HCT116 (cell line): Measurements from ENCODE around the gene CHMP2A.

Source experiments
- CEBPB ChIP-seq: IDR thresholded peaks from 2 replicates; pipeline ENCODE4 v1.6.1; 2012; ENCODE audit warnings: low read depth
- ELF1 ChIP-seq: IDR thresholded peaks from 2 replicates; pipeline ENCODE4 v1.6.1; 2012; ENCODE audit warnings: low read depth, borderline replicate concordance
- EZH2 ChIP-seq: fragments of 200-600 bp; sonication (generic); IDR thresholded peaks from 2 replicates; pipeline ENCODE4 v1.6.1; 2017; ENCODE audit warnings: antibody characterized with exemption, mixed run types
- EZH2phosphoT487 ChIP-seq: fragments of 200-600 bp; IDR thresholded peaks from 2 replicates; pipeline ENCODE4 v1.6.1; 2018; ENCODE audit warnings: antibody characterized with exemption, borderline replicate concordance
- POLR2A ChIP-seq: IDR thresholded peaks from 2 replicates; pipeline ENCODE4 v1.7.0; 2011; ENCODE audit warnings: borderline replicate concordance; ENCODE audit not compliant: insufficient read depth, insufficient read length; ENCODE audit errors: extremely low read depth
- POLR2AphosphoS5 ChIP-seq: IDR thresholded peaks from 2 replicates; pipeline ENCODE4 v1.6.1; 2011; ENCODE audit warnings: mild to moderate bottlenecking, low read depth, low read length, moderate library complexity
- RAD21 ChIP-seq: IDR thresholded peaks from 2 replicates; pipeline ENCODE4 v1.6.1; 2012; ENCODE audit warnings: low read depth, mild to moderate bottlenecking
- SIN3A ChIP-seq: IDR thresholded peaks from 2 replicates; pipeline ENCODE4 v1.6.1; 2012; ENCODE audit warnings: low read depth
- SP1 ChIP-seq: IDR thresholded peaks from 2 replicates; pipeline ENCODE4 v1.6.1; 2012; ENCODE audit warnings: low read depth
- YY1 ChIP-seq: IDR thresholded peaks from 2 replicates; pipeline ENCODE4 v1.6.1; 2011; ENCODE audit warnings: low read length, low read depth, moderate library complexity, mild to moderate bottlenecking; ENCODE audit not compliant: insufficient replicate concordance; ENCODE audit errors: extremely low read depth
- TF ChIP-seq, protein P1 (sequence below), 3 experiments: fragments of 200-600 bp in 1 of 3; sonication (generic) in 1 of 3; IDR thresholded peaks in 2 of 3; conservative IDR thresholded peaks in 1 of 3; 2 replicates each; pipeline ENCODE4 v1.5.1; 2012 to 2017; ENCODE audit warnings: low read depth in 2 of 3, low read length in 2 of 3, antibody characterized with exemption in 1 of 3, borderline replicate concordance in 1 of 3, control low read depth in 1 of 3, mild to moderate bottlenecking in 1 of 3, mixed read lengths in 1 of 3, mixed run types in 1 of 3, moderate library complexity in 1 of 3; ENCODE audit not compliant: insufficient read depth in 1 of 3
- TF ChIP-seq, protein P2 (sequence below): IDR thresholded peaks from 2 replicates; pipeline ENCODE4 v1.6.1; 2012
- TF ChIP-seq, protein P3 (sequence below): IDR thresholded peaks from 2 replicates; pipeline ENCODE4 v1.6.1; 2012; ENCODE audit warnings: low read depth
- TF ChIP-seq, protein P4 (sequence below): IDR thresholded peaks from 2 replicates; pipeline ENCODE4 v1.6.1; 2012

DNA sequence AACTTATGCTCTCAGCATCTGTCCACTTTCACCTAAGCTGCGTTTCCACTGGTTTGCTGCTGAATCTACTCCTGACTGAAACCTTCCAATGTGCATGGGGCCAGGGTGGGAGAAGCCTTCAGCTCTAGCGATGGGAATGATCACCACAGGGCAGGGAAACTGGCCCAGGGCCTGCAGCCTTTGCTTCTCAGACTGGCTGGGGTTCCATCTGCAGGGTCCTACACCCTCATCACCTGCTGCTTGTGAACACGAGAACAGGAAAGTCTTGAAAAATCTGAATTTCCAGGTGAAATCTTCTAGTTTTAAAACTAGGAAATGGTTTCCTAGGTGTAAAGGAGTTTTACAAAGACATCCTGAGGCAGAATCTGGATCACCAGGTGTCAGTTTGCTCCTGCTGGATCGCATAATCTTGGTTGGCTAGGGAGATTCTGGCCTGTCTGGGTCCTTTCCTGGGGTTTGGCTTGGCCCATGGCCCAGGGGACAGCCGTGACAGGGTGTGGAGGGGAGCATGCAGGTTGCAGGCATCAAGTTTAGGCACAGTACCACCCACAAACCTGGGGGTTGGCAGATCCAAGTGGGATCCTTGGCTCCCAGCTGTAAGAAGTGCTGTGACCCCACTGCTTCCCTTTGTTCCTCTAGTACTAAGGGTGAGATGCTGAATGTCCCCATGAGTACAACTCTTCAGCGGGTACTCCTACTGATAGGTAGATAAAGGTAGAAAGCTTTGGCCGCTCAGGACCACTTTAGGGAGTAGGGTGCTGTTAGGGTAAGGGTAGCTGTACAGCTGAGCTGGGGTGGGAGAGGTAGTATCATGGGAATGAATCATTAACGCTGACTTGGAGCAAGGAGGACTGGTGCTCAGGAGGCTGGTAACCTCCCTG, 5.3 kb upstream of the CHMP2A start:
- TF ChIP-seq POLR2AphosphoS5 (no peak), POLR2A (no peak), EZH2 (no peak), SP1 (no peak), CEBPB (no peak), EZH2phosphoT487 (no peak), SIN3A (no peak), ELF1 (no peak), RAD21 (no peak), YY1 (no peak)
- TF ChIP-seq, protein P1, sequence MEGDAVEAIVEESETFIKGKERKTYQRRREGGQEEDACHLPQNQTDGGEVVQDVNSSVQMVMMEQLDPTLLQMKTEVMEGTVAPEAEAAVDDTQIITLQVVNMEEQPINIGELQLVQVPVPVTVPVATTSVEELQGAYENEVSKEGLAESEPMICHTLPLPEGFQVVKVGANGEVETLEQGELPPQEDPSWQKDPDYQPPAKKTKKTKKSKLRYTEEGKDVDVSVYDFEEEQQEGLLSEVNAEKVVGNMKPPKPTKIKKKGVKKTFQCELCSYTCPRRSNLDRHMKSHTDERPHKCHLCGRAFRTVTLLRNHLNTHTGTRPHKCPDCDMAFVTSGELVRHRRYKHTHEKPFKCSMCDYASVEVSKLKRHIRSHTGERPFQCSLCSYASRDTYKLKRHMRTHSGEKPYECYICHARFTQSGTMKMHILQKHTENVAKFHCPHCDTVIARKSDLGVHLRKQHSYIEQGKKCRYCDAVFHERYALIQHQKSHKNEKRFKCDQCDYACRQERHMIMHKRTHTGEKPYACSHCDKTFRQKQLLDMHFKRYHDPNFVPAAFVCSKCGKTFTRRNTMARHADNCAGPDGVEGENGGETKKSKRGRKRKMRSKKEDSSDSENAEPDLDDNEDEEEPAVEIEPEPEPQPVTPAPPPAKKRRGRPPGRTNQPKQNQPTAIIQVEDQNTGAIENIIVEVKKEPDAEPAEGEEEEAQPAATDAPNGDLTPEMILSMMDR (IDR thresholded peaks at IDR 0.05 in 2 of 3, conservative IDR thresholded peaks at IDR 0.05 in 1 of 3; ENCODE audit: borderline replicate concordance in 1 of 3, insufficient read depth in 1 of 3, low read depth in 2 of 3, low read length in 2 of 3) = no peak
- TF ChIP-seq, protein P2, sequence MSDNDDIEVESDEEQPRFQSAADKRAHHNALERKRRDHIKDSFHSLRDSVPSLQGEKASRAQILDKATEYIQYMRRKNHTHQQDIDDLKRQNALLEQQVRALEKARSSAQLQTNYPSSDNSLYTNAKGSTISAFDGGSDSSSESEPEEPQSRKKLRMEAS = no peak
- TF ChIP-seq, protein P3, sequence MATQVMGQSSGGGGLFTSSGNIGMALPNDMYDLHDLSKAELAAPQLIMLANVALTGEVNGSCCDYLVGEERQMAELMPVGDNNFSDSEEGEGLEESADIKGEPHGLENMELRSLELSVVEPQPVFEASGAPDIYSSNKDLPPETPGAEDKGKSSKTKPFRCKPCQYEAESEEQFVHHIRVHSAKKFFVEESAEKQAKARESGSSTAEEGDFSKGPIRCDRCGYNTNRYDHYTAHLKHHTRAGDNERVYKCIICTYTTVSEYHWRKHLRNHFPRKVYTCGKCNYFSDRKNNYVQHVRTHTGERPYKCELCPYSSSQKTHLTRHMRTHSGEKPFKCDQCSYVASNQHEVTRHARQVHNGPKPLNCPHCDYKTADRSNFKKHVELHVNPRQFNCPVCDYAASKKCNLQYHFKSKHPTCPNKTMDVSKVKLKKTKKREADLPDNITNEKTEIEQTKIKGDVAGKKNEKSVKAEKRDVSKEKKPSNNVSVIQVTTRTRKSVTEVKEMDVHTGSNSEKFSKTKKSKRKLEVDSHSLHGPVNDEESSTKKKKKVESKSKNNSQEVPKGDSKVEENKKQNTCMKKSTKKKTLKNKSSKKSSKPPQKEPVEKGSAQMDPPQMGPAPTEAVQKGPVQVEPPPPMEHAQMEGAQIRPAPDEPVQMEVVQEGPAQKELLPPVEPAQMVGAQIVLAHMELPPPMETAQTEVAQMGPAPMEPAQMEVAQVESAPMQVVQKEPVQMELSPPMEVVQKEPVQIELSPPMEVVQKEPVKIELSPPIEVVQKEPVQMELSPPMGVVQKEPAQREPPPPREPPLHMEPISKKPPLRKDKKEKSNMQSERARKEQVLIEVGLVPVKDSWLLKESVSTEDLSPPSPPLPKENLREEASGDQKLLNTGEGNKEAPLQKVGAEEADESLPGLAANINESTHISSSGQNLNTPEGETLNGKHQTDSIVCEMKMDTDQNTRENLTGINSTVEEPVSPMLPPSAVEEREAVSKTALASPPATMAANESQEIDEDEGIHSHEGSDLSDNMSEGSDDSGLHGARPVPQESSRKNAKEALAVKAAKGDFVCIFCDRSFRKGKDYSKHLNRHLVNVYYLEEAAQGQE = no peak
- TF ChIP-seq, protein P4, sequence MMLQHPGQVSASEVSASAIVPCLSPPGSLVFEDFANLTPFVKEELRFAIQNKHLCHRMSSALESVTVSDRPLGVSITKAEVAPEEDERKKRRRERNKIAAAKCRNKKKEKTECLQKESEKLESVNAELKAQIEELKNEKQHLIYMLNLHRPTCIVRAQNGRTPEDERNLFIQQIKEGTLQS = no peak
